ENCODE data around the gene BANF1. TPM values are rescaled to one million over a fixed set of nuclear protein-coding genes. Genes with fewer than 3 reads are reported as not detected.
A peak's percentile ranks its signal among the peaks of the same experiment; 100 is the strongest.

The BANF1 gene
- total and polyA plus RNA-seq, 9 of the 15 experiments (the other 6 are each of a cell fraction or from before 2014, with no cell fraction given), result 108 to 651 (median 263) TPM

DNA sequence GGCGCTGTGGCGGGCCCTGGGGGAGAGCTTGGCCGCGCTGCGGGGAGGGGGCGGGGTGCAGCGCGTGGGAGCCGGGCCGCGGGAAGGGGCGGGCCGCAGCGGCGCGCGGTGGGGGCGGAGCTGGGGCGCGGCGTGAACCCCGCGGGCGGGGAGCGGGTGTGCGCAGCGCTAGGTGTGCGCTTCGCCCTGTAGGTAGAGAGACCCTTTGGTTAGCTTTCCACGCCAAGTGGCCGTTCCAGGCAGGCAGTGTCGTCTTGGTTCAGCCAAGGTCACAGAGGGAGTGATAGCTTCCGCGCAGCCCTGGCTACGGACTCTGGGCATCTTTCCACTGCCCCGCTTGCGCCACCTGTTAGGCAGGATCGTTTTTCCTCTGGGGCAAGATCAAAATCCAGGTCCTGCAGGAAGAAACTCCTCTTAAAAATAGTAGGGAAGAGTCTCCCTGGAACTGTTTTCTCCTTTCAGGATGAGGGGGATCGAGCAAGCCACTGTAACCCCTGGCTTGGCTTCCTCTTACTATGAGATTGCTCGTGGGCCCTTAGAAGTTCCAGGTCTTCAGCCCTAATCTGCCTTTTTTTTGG lies 434 bp downstream of the BANF1 start:
- WGBS (ENCODE audit: insufficient coverage, low coverage, missing lambda C conversion rate), result 0% methylated on average over 11 of the region's 40 CpGs
- Histone ChIP-seq H3K9ac (ENCODE audit: insufficient read depth in 1 of 2, low read depth in 2 of 2, low read length in 2 of 2) (peak overlapping the region; percentile 98), H3K79me2 (ENCODE audit: control insufficient read depth, insufficient read depth, low read length) (peaks cover 47% of the 10 kb centered on the region), H3K4me2 (ENCODE audit: insufficient read depth, low read length) (peak overlapping the region; percentile 100), H3K36me3 (ENCODE audit: control insufficient read depth, insufficient read depth, low read length) (peaks cover 56% of the 10 kb centered on the region), H4K20me1 (replicated peaks; ENCODE audit: control insufficient read depth, insufficient read depth, low read length) (peaks cover 3% of the 10 kb centered on the region; the same call in 1 of the 2 replicates), H2AFZ (ENCODE audit: low read depth, low read length) (peak overlapping the region; percentile 99), H3K4me3 (peak overlapping the region; percentile 95), H3K27ac (ENCODE audit: extremely low read depth, low read depth, low read length) (peak overlapping the region; percentile 99), H3K9me1 (ENCODE audit: control insufficient read depth, insufficient read depth, low read length) (no peaks in the 10 kb centered on the region), H3K27me3 (ENCODE audit: control insufficient read depth in 2 of 2, insufficient read depth in 2 of 2, low read length in 2 of 2) (no peaks in the 10 kb centered on the region), H3K4me1 (replicated peaks in 1 of 2; ENCODE audit: control insufficient read depth in 2 of 2, insufficient read depth in 2 of 2, low read length in 2 of 2) (peaks cover 26 to 28% of the 10 kb centered on the region in 2 experiments; a peak in 4 of 5 replicates), H3K9me3 (replicated peaks; ENCODE audit: control insufficient read depth, insufficient read depth, low read depth, low read length) (no peaks in the 10 kb centered on the region)
- DNase-seq (ENCODE audit: extremely low read depth in 1 of 4, low spot score in 3 of 4) (peak in 3 of 4 experiments; percentile 84 to 93 (median 93)), FAIRE-seq (no peak), ATAC-seq (peak; percentile 82)
- BruUV-seq (replicated peaks), result no TSS peak
- POLR2A ChIA-PET, result interaction anchor here (0.6 to 1.5 kb wide), 10 partner anchors 11 to 291 kb away, joined by 3 to 9 read pairs (median 3); partner anchors contain the start of genes CCDC85B and KAT5
- intact Hi-C loops (cut with micrococcal nuclease), result loop anchor here (2.0 to 5.0 kb wide), 2 partner anchors 42 to 65 kb away; partner anchors contain the start of gene SART1
- in situ Hi-C loops (cut with MboI), result no loop called here
- CTCF ChIA-PET (ENCODE audit: low intra/inter-chr PET ratio), result interaction anchor here (0.7 kb wide), 1 partner anchor 464 kb away, joined by 3 read pairs; no protein-coding TSS in a partner anchor
- TF ChIP-seq MXI1 (IDR thresholded peaks at IDR 0.05; ENCODE audit: low read depth, low read length) (no peak), FOXO4 (CRISPR knock-in tag; IDR thresholded peaks at IDR 0.05) (0 out of 2 replicates have a peak, but pooled peaks have one; percentile 17), ZNF408 (CRISPR knock-in tag; IDR thresholded peaks at IDR 0.05; ENCODE audit: low read depth) (no peak), RB1 (IDR thresholded peaks at IDR 0.05; ENCODE audit: low read depth) (peak; percentile 44; the same call in 1 of the 2 replicates), EZH2 (IDR thresholded peaks at IDR 0.05; ENCODE audit: borderline replicate concordance, low read depth, low read length) (no peak), CBX1 (IDR thresholded peaks at IDR 0.05; ENCODE audit: low read depth) (no peak), SAP30 (IDR thresholded peaks at IDR 0.05; ENCODE audit: borderline replicate concordance, insufficient read depth, low read depth, low read length, poor library complexity, severe bottlenecking) (peak; percentile 74), NFIC (IDR thresholded peaks at IDR 0.05) (no peak)
- TF ChIP-seq, protein P1, sequence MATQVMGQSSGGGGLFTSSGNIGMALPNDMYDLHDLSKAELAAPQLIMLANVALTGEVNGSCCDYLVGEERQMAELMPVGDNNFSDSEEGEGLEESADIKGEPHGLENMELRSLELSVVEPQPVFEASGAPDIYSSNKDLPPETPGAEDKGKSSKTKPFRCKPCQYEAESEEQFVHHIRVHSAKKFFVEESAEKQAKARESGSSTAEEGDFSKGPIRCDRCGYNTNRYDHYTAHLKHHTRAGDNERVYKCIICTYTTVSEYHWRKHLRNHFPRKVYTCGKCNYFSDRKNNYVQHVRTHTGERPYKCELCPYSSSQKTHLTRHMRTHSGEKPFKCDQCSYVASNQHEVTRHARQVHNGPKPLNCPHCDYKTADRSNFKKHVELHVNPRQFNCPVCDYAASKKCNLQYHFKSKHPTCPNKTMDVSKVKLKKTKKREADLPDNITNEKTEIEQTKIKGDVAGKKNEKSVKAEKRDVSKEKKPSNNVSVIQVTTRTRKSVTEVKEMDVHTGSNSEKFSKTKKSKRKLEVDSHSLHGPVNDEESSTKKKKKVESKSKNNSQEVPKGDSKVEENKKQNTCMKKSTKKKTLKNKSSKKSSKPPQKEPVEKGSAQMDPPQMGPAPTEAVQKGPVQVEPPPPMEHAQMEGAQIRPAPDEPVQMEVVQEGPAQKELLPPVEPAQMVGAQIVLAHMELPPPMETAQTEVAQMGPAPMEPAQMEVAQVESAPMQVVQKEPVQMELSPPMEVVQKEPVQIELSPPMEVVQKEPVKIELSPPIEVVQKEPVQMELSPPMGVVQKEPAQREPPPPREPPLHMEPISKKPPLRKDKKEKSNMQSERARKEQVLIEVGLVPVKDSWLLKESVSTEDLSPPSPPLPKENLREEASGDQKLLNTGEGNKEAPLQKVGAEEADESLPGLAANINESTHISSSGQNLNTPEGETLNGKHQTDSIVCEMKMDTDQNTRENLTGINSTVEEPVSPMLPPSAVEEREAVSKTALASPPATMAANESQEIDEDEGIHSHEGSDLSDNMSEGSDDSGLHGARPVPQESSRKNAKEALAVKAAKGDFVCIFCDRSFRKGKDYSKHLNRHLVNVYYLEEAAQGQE (IDR thresholded peaks at IDR 0.05; ENCODE audit: borderline replicate concordance), result peak; percentile 8; the same call in 1 of the 2 replicates
- TF ChIP-seq, protein P1 (CRISPR knock-in tag; IDR thresholded peaks at IDR 0.05; ENCODE audit: low read depth), result no peak
